Gastroesophageal sphincter (tissue), 4 donors: ENCODE measurements around the gene PI4KA. TPM values are rescaled to one million over a fixed set of nuclear protein-coding genes. Genes with fewer than 3 reads are reported as not detected.

Experiments
- ATAC-seq: fragments of 150-250 bp; one replicate; pipeline ENCODE4 v1.9.1; 2016; ENCODE audit warnings: mild to moderate bottlenecking, moderate library complexity
- H3K27ac ChIP-seq, 4 donors: fragments of 200-600 bp; sonication (generic) in 3 of 4; 1 replicate in 3 of 4; 2 replicates in 1 of 4; pipeline ENCODE4 v1.5.1; 2016 to 2019
- H3K27me3 ChIP-seq: fragments of 200-600 bp; sonication (generic); one replicate; pipeline ENCODE4 v1.5.1; 2019
- H3K36me3 ChIP-seq, 2 donors: fragments of 200-600 bp; sonication (generic); one replicate each; pipeline ENCODE4 v1.5.1; 2019; ENCODE audit warnings: control low read depth in 1 of 2
- H3K4me1 ChIP-seq, 3 donors: fragments of 200-600 bp; sonication (generic); 1 replicate in 2 of 3; 2 replicates in 1 of 3; pipeline ENCODE4 v1.5.1; 2016 to 2019; ENCODE audit warnings: control low read depth in 2 of 3
- H3K4me3 ChIP-seq, 2 donors: fragments of 200-600 bp; sonication (generic); one replicate each; pipeline ENCODE4 v1.5.1; 2019; ENCODE audit warnings: mild to moderate bottlenecking in 1 of 2, moderate library complexity in 1 of 2
- H3K9me3 ChIP-seq, 3 donors: fragments of 200-600 bp; sonication (generic); one replicate each; pipeline ENCODE4 v1.5.1; 2017 to 2019; ENCODE audit warnings: control low read depth in 2 of 3
- EP300 ChIP-seq: sonication (generic); formaldehyde crosslinking; IDR thresholded peaks from one replicate; pipeline ENCODE4 v1.6.1; 2017; ENCODE audit warnings: antibody characterized with exemption, mild to moderate bottlenecking
- POLR2A ChIP-seq, 2 donors: fragments of 450-650 bp; IDR thresholded peaks; one replicate each; pipeline ENCODE4 v1.6.1; 2017; ENCODE audit warnings: antibody characterized with exemption in 2 of 2, mild to moderate bottlenecking in 2 of 2, moderate library complexity in 1 of 2
- WGBS, 2 donors: methylation state at CpG; one replicate each; pipeline ENCODE4 v1.1.5; 2018; ENCODE audit warnings: low coverage in 1 of 2; 5-methylcytosine and 5-hydroxymethylcytosine counted together
- total RNA-seq, 4 donors: library from RNA; depleted of rRNA; stranded (reverse); fragments of >200 nt; gene quantifications; one replicate each; pipeline ENCODE4 v1.1.0, GENCODE V29; 2016

The PI4KA gene
- total RNA-seq, 4 donors from 2014 or later, result 45.7 to 113 (median 87.5) TPM

GRCh38 chr22:20657963-20658362 lies 200.6 kb downstream of the PI4KA start:
- peaks cover 16% of the 10 kb centered on the region for H3K27me3 ChIP-seq
- no peak overlapping the region for H3K27ac ChIP-seq
- TF ChIP-seq POLR2A (IDR thresholded peaks at IDR 0.05) (no peak), EP300 (no peak)
- no peak overlapping the region for H3K4me3 ChIP-seq
- ATAC-seq, result no peak
- H3K36me3 ChIP-seq, result no peaks in the 10 kb centered on the region
- no peaks in the 10 kb centered on the region for H3K4me1 ChIP-seq
- peaks cover 0 to 4% (median 0%) of the 10 kb centered on the region in 3 donors for H3K9me3 ChIP-seq
- WGBS, 2 donors, result 59 to 64% methylated on average over 4 to 5 of the region's 5 CpGs

Other genes starting within 250 kb of the PI4KA start
- under 1 TPM in 1 of 4 donors, not detected in 3; 0.15 TPM for gene SERPIND1, start 84.7 kb downstream of the PI4KA start, total RNA-seq
- 10 to 100 TPM; 22.1 to 33.8 (median 27.1) TPM for gene SNAP29, start 196 bp upstream of the PI4KA start, total RNA-seq
- gene CRKL, start 58.6 kb upstream of the PI4KA start, total RNA-seq, result 10 to 100 TPM; 42.5 to 55.8 (median 46.0) TPM
- 1 to 10 TPM in 2 of 4 donors, under 1 TPM in 1, not detected in 1; 0.27 to 3.2 (median 2.0) TPM for gene AIFM3, start 108.4 kb upstream of the PI4KA start, total RNA-seq
- 10 to 100 TPM; 45.4 to 63.0 (median 53.4) TPM for gene LZTR1, start 123.5 kb upstream of the PI4KA start, total RNA-seq
- gene THAP7, start 143.3 kb upstream of the PI4KA start, total RNA-seq, result 10 to 100 TPM; 38.5 to 49.0 (median 42.5) TPM
- under 1 TPM in 3 of 4 donors, not detected in 1; 0.35 to 0.47 (median 0.40) TPM for gene P2RX6, start 156.4 kb upstream of the PI4KA start, total RNA-seq
- gene SLC7A4, start 173.8 kb upstream of the PI4KA start, total RNA-seq, result 1 to 10 TPM in 1 of 4 donors, under 1 TPM in 3; 0.23 to 1.2 (median 0.37) TPM
- gene LRRC74B, start 187.1 kb upstream of the PI4KA start, total RNA-seq, result not detected